OCI-LY7 (cell line): ENCODE measurements around the gene ARRB1. TPM values are rescaled to one million over a fixed set of nuclear protein-coding genes. Genes with fewer than 3 reads are reported as not detected.
A peak's percentile ranks its signal among the peaks of the same experiment; 100 is the strongest.

ENCODE experiments used
- BruUV-seq: library from RNA; stranded (reverse); fragments of 400-500 nt; replicated peaks from 2 replicates; lab custom pipeline; 2021; lab: Mats Ljungman, UMichigan
- CTCF ChIA-PET: fragments of 300-600 bp; sonication (Branson Sonifier 250); formaldehyde crosslinking; loops from one replicate; lab custom pipeline; 2022; ENCODE audit warnings: antibody characterized with exemption; ENCODE audit not compliant: unreplicated experiment; lab: Charles Lee
- POLR2A ChIA-PET: fragments of 300-600 bp; sonication (Branson Sonifier 250); formaldehyde crosslinking; loops from one replicate; lab custom pipeline; 2022; ENCODE audit warnings: antibody characterized with exemption; lab: Charles Lee
- DNase-seq: peaks from one replicate; pipeline ENCODE4 v3.0.0-alpha.2; 2015; ENCODE audit warnings: low spot score
- H2AFZ ChIP-seq: fragments of 200-600 bp; sonication (generic), shearing (Covaris generic); 2 replicates; pipeline ENCODE4 v1.6.1; 2014; ENCODE audit warnings: mild to moderate bottlenecking, antibody characterized with exemption, low read length, moderate library complexity
- H3K27ac ChIP-seq: fragments of 200-600 bp; sonication (generic); 2 replicates; pipeline ENCODE4 v1.5.1; 2014; ENCODE audit warnings: mixed run types, low read depth, mild to moderate bottlenecking, moderate library complexity, low read length, inconsistent platforms; ENCODE audit not compliant: poor library complexity, severe bottlenecking
- H3K36me3 ChIP-seq: fragments of 200-600 bp; sonication (generic); 2 replicates; pipeline ENCODE4 v1.6.1; 2014; ENCODE audit warnings: mild to moderate bottlenecking, antibody characterized with exemption, low read length, moderate library complexity, mixed read lengths; ENCODE audit not compliant: insufficient read depth
- H3K4me1 ChIP-seq: fragments of 200-600 bp; sonication (generic); 2 replicates; pipeline ENCODE4 v1.5.1; 2014; ENCODE audit warnings: mild to moderate bottlenecking, low read length; ENCODE audit not compliant: insufficient read depth, poor library complexity, severe bottlenecking
- H3K4me2 ChIP-seq: fragments of 200-600 bp; sonication (generic); 2 replicates; pipeline ENCODE4 v1.6.1; 2014; ENCODE audit warnings: mild to moderate bottlenecking, low read length
- H3K4me3 ChIP-seq: fragments of 200-600 bp; sonication (generic); 2 replicates; pipeline ENCODE4 v1.5.1; 2014; ENCODE audit warnings: mild to moderate bottlenecking, low read depth, low read length; ENCODE audit not compliant: poor library complexity, severe bottlenecking
- H3K79me2 ChIP-seq: fragments of 200-600 bp; sonication (generic); 2 replicates; pipeline ENCODE4 v1.6.1; 2016; ENCODE audit warnings: low read depth, mild to moderate bottlenecking, low read length, moderate library complexity, mixed read lengths; ENCODE audit not compliant: insufficient read depth
- H3K9me2 ChIP-seq: fragments of 200-600 bp; sonication (generic); 2 replicates; pipeline ENCODE4 v1.6.1; 2016; ENCODE audit warnings: mild to moderate bottlenecking, low read length, mixed read lengths; ENCODE audit not compliant: insufficient read depth
- H3K9me3 ChIP-seq: fragments of 200-600 bp; sonication (generic); 2 replicates; pipeline ENCODE4 v1.6.1; 2014; ENCODE audit warnings: mild to moderate bottlenecking, mixed run types, low read length, mixed read lengths
- H4K20me1 ChIP-seq: fragments of 200-600 bp; sonication (generic); 2 replicates; pipeline ENCODE4 v1.6.1; 2014; ENCODE audit warnings: mild to moderate bottlenecking, antibody characterized with exemption, low read length, moderate library complexity, mixed read lengths; ENCODE audit not compliant: insufficient read depth
- EZH2phosphoT487 ChIP-seq: fragments of 200-600 bp; sonication (generic); IDR thresholded peaks from 2 replicates; pipeline ENCODE4 v1.6.1; 2018; ENCODE audit warnings: low read depth, borderline replicate concordance, mild to moderate bottlenecking, mixed run types, antibody characterized with exemption, low read length, moderate library complexity, mixed read lengths
- intact Hi-C: fragments of 100-400 bp; cut with micrococcal nuclease; formaldehyde crosslinking; loops from one replicate; pipeline ENCODE4 v1.10.0; 2022; ENCODE audit not compliant: unreplicated experiment
- total RNA-seq, 2 experiments: library from RNA; depleted of rRNA in 1 of 2; stranded (reverse); fragments of >200 nt in 1 of 2; shearing (Covaris generic) in 1 of 2; gene quantifications; 2 replicates each; pipeline ENCODE4 v1.2.3, GENCODE V29; 2014 to 2022
- TF ChIP-seq, protein P1 (sequence below): fragments of 200-600 bp; sonication (generic); conservative IDR thresholded peaks from 2 replicates; pipeline ENCODE4 v1.5.1; 2014; ENCODE audit warnings: mild to moderate bottlenecking, antibody characterized with exemption, low read length, moderate library complexity, mixed read lengths

ARRB1 gene
- total RNA-seq, 2 experiments from 2014 or later = not detected

GRCh38 chr11:75263944-75264349 lies 87.5 kb downstream of the ARRB1 start:
- DNase-seq = peak; percentile 26
- Histone ChIP-seq H3K4me1 (peaks cover 13% of the 10 kb centered on the region), H3K27ac (no peak overlapping the region), H4K20me1 (no peaks in the 10 kb centered on the region), H3K4me2 (no peak overlapping the region), H2AFZ (no peak overlapping the region), H3K36me3 (no peaks in the 10 kb centered on the region), H3K9me2 (no peaks in the 10 kb centered on the region), H3K9me3 (no peaks in the 10 kb centered on the region), H3K79me2 (no peaks in the 10 kb centered on the region), H3K4me3 (no peak overlapping the region)
- CTCF ChIA-PET = no interaction called here
- BruUV-seq = no TSS peak
- intact Hi-C loops = no loop called here
- TF ChIP-seq, protein P1, sequence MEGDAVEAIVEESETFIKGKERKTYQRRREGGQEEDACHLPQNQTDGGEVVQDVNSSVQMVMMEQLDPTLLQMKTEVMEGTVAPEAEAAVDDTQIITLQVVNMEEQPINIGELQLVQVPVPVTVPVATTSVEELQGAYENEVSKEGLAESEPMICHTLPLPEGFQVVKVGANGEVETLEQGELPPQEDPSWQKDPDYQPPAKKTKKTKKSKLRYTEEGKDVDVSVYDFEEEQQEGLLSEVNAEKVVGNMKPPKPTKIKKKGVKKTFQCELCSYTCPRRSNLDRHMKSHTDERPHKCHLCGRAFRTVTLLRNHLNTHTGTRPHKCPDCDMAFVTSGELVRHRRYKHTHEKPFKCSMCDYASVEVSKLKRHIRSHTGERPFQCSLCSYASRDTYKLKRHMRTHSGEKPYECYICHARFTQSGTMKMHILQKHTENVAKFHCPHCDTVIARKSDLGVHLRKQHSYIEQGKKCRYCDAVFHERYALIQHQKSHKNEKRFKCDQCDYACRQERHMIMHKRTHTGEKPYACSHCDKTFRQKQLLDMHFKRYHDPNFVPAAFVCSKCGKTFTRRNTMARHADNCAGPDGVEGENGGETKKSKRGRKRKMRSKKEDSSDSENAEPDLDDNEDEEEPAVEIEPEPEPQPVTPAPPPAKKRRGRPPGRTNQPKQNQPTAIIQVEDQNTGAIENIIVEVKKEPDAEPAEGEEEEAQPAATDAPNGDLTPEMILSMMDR = no peak
- no peak for TF ChIP-seq EZH2phosphoT487
- POLR2A ChIA-PET = no interaction called here

DNA sequence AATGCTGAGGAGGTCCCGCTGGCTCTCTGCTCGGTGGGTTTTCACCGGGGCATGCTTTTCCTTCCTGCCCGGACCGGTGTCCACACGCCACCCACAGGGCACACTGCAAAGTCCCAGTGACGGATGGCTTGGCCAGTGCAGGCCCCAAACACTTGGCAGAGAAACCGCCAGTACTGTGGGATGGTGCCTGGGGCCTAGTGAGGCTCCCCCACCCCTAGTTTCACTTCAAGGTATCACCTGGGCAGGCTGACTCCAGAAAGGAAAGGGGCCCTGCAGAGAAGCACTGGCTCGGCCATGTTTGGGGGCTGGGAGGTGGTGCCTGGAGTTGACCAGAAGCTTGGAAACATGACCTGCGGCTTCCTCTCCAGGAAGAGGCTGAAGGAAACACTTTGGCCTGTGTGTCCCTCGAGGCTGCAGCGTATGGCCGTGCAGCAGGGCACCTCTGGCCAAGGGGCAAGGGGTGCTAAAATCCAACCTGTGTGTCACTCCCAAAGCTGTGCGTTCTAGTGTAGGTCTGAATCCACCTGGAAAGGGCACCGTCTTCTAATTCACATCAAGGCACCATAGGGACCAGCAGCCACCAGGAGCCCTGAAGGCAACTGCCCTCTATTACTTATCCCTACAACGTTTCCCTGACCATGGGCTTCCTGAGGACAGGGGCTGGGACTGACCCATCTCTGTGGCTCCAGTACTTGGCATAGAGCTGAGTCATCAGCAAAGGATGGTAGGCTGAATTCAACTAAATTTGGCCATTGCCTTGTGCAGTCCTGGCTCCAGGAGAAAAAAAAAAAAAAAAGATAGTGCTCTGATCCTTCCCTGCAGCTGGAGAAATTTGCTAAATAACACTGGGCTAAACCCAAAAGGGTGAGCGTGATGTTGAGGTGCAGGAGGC lies 88.3 kb downstream of the ARRB1 start:
- POLR2A ChIA-PET = no interaction called here
- H3K4me1 ChIP-seq = peaks cover 13% of the 10 kb centered on the region

More for the DNA sequence above, 88.3 kb downstream of the ARRB1 start:
- Histone ChIP-seq H2AFZ (no peak overlapping the region), H3K36me3 (no peaks in the 10 kb centered on the region), H3K4me2 (no peak overlapping the region), H3K9me2 (no peaks in the 10 kb centered on the region), H3K9me3 (no peaks in the 10 kb centered on the region), H3K27ac (no peak overlapping the region), H3K79me2 (no peaks in the 10 kb centered on the region), H3K4me3 (no peak overlapping the region), H4K20me1 (no peaks in the 10 kb centered on the region)
- BruUV-seq = no TSS peak
- CTCF ChIA-PET = no interaction called here
- DNase-seq = no peak
- intact Hi-C loops = no loop called here
- no peak for TF ChIP-seq EZH2phosphoT487
- TF ChIP-seq, protein P1 = no peak
